Endothelial cell of umbilical vein (primary cell): Measurements from ENCODE around the gene KIRREL1. TPM values are rescaled to one million over a fixed set of nuclear protein-coding genes. Genes with fewer than 3 reads are reported as not detected.
A peak's percentile ranks its signal among the peaks of the same experiment; 100 is the strongest.

Experiments
- BruUV-seq: library from RNA; stranded (reverse); fragments of 400-500 nt; replicated peaks from 2 replicates; lab custom pipeline; 2021; lab: Mats Ljungman, UMichigan
- CTCF ChIA-PET: fragments of 300-600, 350-600 bp; sonication (Branson Sonifier 250); formaldehyde crosslinking; loops from one replicate; lab custom pipeline; 2021; ENCODE audit warnings: antibody characterized with exemption, inconsistent platforms; lab: Charles Lee
- POLR2A ChIA-PET: fragments of 300-600, 350-600 bp; sonication (Branson Sonifier 250); formaldehyde crosslinking; loops from one replicate; lab custom pipeline; 2021; ENCODE audit warnings: antibody characterized with exemption, inconsistent platforms; lab: Charles Lee
- DNase-seq: peaks from one replicate; pipeline ENCODE4 v3.0.0-alpha.2; 2011; ENCODE audit warnings: low read depth, low spot score
- FAIRE-seq: peaks from 2 replicates; lab custom pipeline; 2011; peaks lifted over from hg19 to GRCh38; lab: Jason Lieb, UNC
- H2AFZ ChIP-seq: 2 replicates; pipeline ENCODE4 v1.6.0; 2012; ENCODE audit warnings: low read depth, low read length, control low read depth, inconsistent platforms
- H3K27ac ChIP-seq: 2 replicates; pipeline ENCODE4 v1.5.1; 2011; ENCODE audit warnings: low read depth, mild to moderate bottlenecking, control low read depth, low read length, moderate library complexity; ENCODE audit not compliant: insufficient read depth
- H3K27me3 ChIP-seq, 2 experiments: 2 replicates each; pipeline versions ENCODE4 v1.6.0 to v1.6.1; 2011; ENCODE audit warnings: low read length in 2 of 2, mixed read lengths in 1 of 2; ENCODE audit not compliant: control insufficient read depth in 2 of 2, insufficient read depth in 2 of 2
- H3K36me3 ChIP-seq, 2 experiments: 2 replicates in 1 of 2; 3 replicates in 1 of 2; pipeline ENCODE4 v1.5.1; 2011; ENCODE audit warnings: low read length in 2 of 2, mild to moderate bottlenecking in 1 of 2, moderate library complexity in 1 of 2; ENCODE audit not compliant: control insufficient read depth in 2 of 2, insufficient read depth in 2 of 2; ENCODE audit errors: extremely low read depth in 1 of 2
- H3K4me1 ChIP-seq: 3 replicates; pipeline ENCODE4 v1.5.1; 2011; ENCODE audit warnings: mild to moderate bottlenecking, low read length; ENCODE audit not compliant: control insufficient read depth, insufficient read depth; ENCODE audit errors: extremely low read depth
- H3K4me2 ChIP-seq: 2 replicates; pipeline ENCODE4 v1.6.1; 2011; ENCODE audit warnings: low read length, control low read depth, mixed read lengths; ENCODE audit not compliant: insufficient read depth
- H3K4me3 ChIP-seq, 3 experiments: fragments of 200-600 bp in 1 of 3; sonication (generic), shearing (Covaris generic) in 1 of 3; replicated peaks in 1 of 3; 2 replicates each; pipeline ENCODE4 v1.5.1; 2011 to 2016; ENCODE audit warnings: control low read depth in 3 of 3, low read length in 3 of 3, mild to moderate bottlenecking in 2 of 3, inconsistent platforms in 1 of 3, low read depth in 1 of 3, moderate library complexity in 1 of 3; ENCODE audit not compliant: insufficient read depth in 1 of 3
- H3K79me2 ChIP-seq: 2 replicates; pipeline ENCODE4 v1.6.0; 2012; ENCODE audit warnings: low read length, inconsistent platforms; ENCODE audit not compliant: control insufficient read depth, insufficient read depth
- H3K9ac ChIP-seq: replicated peaks from 2 replicates; pipeline ENCODE3; 2011; ENCODE audit warnings: low read length, control low read depth; ENCODE audit not compliant: insufficient read depth; ENCODE audit errors: extremely low read depth
- H3K9me1 ChIP-seq: replicated peaks from 3 replicates; pipeline ENCODE4 v1.6.0; 2011; ENCODE audit warnings: mild to moderate bottlenecking, low read length; ENCODE audit not compliant: control insufficient read depth, insufficient read depth; ENCODE audit errors: extremely low read depth
- H3K9me3 ChIP-seq: replicated peaks from 2 replicates; pipeline ENCODE4 v1.5.1; 2012; ENCODE audit warnings: low read length, inconsistent platforms; ENCODE audit not compliant: control insufficient read depth, insufficient read depth
- H4K20me1 ChIP-seq: replicated peaks from 2 replicates; pipeline ENCODE3; 2011; ENCODE audit warnings: mild to moderate bottlenecking, low read length; ENCODE audit not compliant: control insufficient read depth, insufficient read depth; ENCODE audit errors: extremely low read depth
- FOS ChIP-seq: IDR thresholded peaks from 2 replicates; pipeline ENCODE4 v1.6.1; 2011; ENCODE audit warnings: mild to moderate bottlenecking, low read length, moderate library complexity, borderline replicate concordance; ENCODE audit not compliant: insufficient read depth
- GATA2 ChIP-seq: IDR thresholded peaks from 2 replicates; pipeline ENCODE4 v1.7.0; 2011; ENCODE audit warnings: low read depth, mild to moderate bottlenecking, moderate library complexity, mixed read lengths, low read length; ENCODE audit not compliant: insufficient read length, insufficient read depth
- JUN ChIP-seq: IDR thresholded peaks from 2 replicates; pipeline ENCODE4 v1.6.1; 2011; ENCODE audit warnings: borderline replicate concordance, low read depth; ENCODE audit not compliant: insufficient read length, insufficient read depth
- MYC ChIP-seq: IDR thresholded peaks from one replicate; pipeline ENCODE4 v1.6.1; 2011; ENCODE audit warnings: mild to moderate bottlenecking, low read depth, low read length
- POLR2A ChIP-seq: IDR thresholded peaks from 2 replicates; pipeline ENCODE4 v1.6.1; 2012; ENCODE audit warnings: low read depth, mild to moderate bottlenecking, control low read depth, low read length
- POLR2AphosphoS5 ChIP-seq: IDR thresholded peaks from 2 replicates; pipeline ENCODE4 v1.6.1; 2012; ENCODE audit warnings: low read depth, mild to moderate bottlenecking, control low read depth, low read length, moderate library complexity; ENCODE audit not compliant: insufficient read depth
- dilution Hi-C: fragments of 300-500 bp; cut with MboI; formaldehyde crosslinking; loops from one replicate; pipeline ENCODE4 v1.15.0; 2019; ENCODE audit warnings: low sequenced_read_pairs; ENCODE audit not compliant: extremely low pct_ligation_motif_present
- intact Hi-C: fragments of 100-400 bp; cut with micrococcal nuclease; formaldehyde crosslinking; loops from one replicate; pipeline ENCODE4 v1.10.0; 2022
- polyA plus RNA-seq, 4 experiments: library from polyadenylated mRNA; depleted of rRNA in 3 of 4; stranded (reverse) in 3 of 4; unstranded in 1 of 4; fragments of >200 nt; gene quantifications; 2 replicates each; pipeline versions ENCODE4 v1.2.1 to v1.2.3, GENCODE V29; 2011 to 2012; ENCODE audit warnings: missing spikeins in 1 of 4
- total RNA-seq: library from RNA; stranded (reverse); gene quantifications from 2 replicates; pipeline ENCODE4 v1.2.3, GENCODE V29; 2021
- TF ChIP-seq, protein P1 (sequence below): IDR thresholded peaks from 2 replicates; pipeline ENCODE4 v1.6.1; 2011; ENCODE audit not compliant: insufficient read depth, insufficient read length

The KIRREL1 gene
- total and polyA plus RNA-seq, 2 donors (not counting 3 experiments of a cell fraction or from before 2014, with no cell fraction given), result 35.6 to 57.6 TPM

DNA sequence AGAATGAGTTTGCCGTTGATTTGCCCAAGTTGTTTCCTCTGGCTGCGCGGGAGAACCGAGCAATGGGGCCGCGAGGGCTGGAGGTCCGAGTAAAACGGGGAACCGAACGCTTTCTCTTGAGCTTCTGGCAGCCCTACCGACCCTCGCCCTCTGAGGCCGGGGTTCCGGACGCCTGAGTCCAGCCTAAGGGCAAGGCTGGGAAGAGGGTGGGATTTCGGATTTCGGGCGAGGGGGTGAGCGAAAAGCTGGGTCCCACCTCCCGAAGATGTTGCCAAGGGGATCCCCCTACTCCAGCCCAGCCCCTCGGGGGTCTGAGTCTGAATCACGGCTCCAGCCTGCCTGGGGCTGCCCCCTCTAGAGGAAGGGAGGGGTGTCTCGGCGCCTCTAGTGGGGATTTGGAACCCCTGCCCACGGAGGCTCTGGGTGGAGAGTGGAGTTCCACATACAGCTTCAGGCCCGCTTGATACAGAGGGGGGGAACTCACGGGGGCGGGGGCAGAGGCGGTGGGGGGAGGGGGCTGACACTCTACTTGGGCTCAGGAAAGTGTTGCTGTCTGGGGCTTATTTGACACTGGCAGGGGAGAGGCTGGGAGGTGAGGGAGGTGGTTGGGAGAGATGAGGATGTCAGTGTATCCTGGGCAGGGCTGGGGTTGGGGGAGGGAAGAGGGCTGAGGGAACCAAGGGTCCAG, 617 bp downstream of the KIRREL1 start:
- POLR2A ChIA-PET, result interaction anchor here (0.9 to 1.6 kb wide), 2 partner anchors 16 to 44 kb away, joined by 3 read pairs; no protein-coding TSS in a partner anchor
- Histone ChIP-seq H3K79me2 (peaks cover 47% of the 10 kb centered on the region), H3K27ac (peak overlapping the region; percentile 23), H3K27me3 (peaks cover 4 to 9% of the 10 kb centered on the region in 2 experiments), H3K4me1 (peaks cover 19% of the 10 kb centered on the region), H4K20me1 (no peaks in the 10 kb centered on the region), H3K4me2 (peak overlapping the region; percentile 97), H3K9me3 (no peaks in the 10 kb centered on the region), H3K9me1 (no peaks in the 10 kb centered on the region), H3K4me3 (peak overlapping the region; percentile 61 to 87 (median 77)), H3K9ac (peak overlapping the region; percentile 60), H3K36me3 (peaks cover 0 to 2% of the 10 kb centered on the region in 2 experiments), H2AFZ (peak overlapping the region; percentile 45)
- intact Hi-C loops, result loop anchor here (1.0 to 2.0 kb wide), 2 partner anchors 15 to 25 kb away; no protein-coding TSS in a partner anchor
- BruUV-seq, result TSS peak; percentile 30
- DNase-seq, result peak; percentile 25
- TF ChIP-seq JUN (no peak), FOS (no peak), POLR2A (no peak), POLR2AphosphoS5 (no peak), GATA2 (no peak), MYC (no peak)
- TF ChIP-seq, protein P1, sequence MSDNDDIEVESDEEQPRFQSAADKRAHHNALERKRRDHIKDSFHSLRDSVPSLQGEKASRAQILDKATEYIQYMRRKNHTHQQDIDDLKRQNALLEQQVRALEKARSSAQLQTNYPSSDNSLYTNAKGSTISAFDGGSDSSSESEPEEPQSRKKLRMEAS, result no peak
- CTCF ChIA-PET, result interaction anchor here (0.6 to 11.5 kb wide), 13 partner anchors 11 to 565 kb away, joined by 3 to 460 read pairs (median 7); no protein-coding TSS in a partner anchor
- FAIRE-seq, result peak; percentile 52
- dilution Hi-C loops, result no loop called here
